Fibroblast of lung (primary cell): Measurements from ENCODE around the gene DIAPH3. TPM values are rescaled to one million over a fixed set of nuclear protein-coding genes. Genes with fewer than 3 reads are reported as not detected.

Source experiments
- DNase-seq, 2 donors: peaks; one replicate each; pipeline versions ENCODE4 v3.0.0 to v3.0.0-alpha.2; 2010; ENCODE audit warnings: low read depth in 2 of 2
- H2AFZ ChIP-seq: 2 replicates; pipeline ENCODE4 v1.5.1; 2012; ENCODE audit warnings: low read length, control low read depth, inconsistent platforms
- H3K27ac ChIP-seq: 2 replicates; pipeline ENCODE4 v1.5.1; 2011; ENCODE audit warnings: low read length, control low read depth; ENCODE audit not compliant: insufficient read depth
- H3K27me3 ChIP-seq: 2 replicates; pipeline ENCODE4 v1.5.1; 2011; ENCODE audit warnings: mild to moderate bottlenecking, low read length; ENCODE audit not compliant: control insufficient read depth, insufficient read depth
- H3K36me3 ChIP-seq: 2 replicates; pipeline ENCODE4 v1.5.1; 2011; ENCODE audit warnings: low read length; ENCODE audit not compliant: control insufficient read depth, insufficient read depth
- H3K4me1 ChIP-seq: 2 replicates; pipeline ENCODE4 v1.5.1; 2011; ENCODE audit warnings: low read length; ENCODE audit not compliant: control insufficient read depth, insufficient read depth; ENCODE audit errors: extremely low read depth
- H3K4me2 ChIP-seq: 2 replicates; pipeline ENCODE4 v1.5.1; 2011; ENCODE audit warnings: low read length, control low read depth; ENCODE audit not compliant: insufficient read depth; ENCODE audit errors: extremely low read depth
- H3K4me3 ChIP-seq, 4 experiments: fragments of 200-600 bp in 1 of 4; sonication (generic) in 1 of 4; replicated peaks in 1 of 4; 2 replicates each; pipeline ENCODE4 v1.5.1; 2011 to 2016; ENCODE audit warnings: low read length in 4 of 4, low read depth in 3 of 4, mild to moderate bottlenecking in 3 of 4, control low read depth in 2 of 4, inconsistent platforms in 1 of 4, mixed read lengths in 1 of 4; ENCODE audit not compliant: insufficient read depth in 1 of 4; ENCODE audit errors: control extremely low read depth in 1 of 4
- H3K79me2 ChIP-seq: 2 replicates; pipeline ENCODE4 v1.5.1; 2012; ENCODE audit warnings: mild to moderate bottlenecking, low read length, inconsistent platforms; ENCODE audit not compliant: control insufficient read depth, insufficient read depth
- H3K9ac ChIP-seq: 2 replicates; pipeline ENCODE4 v1.5.1; 2011; ENCODE audit warnings: mild to moderate bottlenecking, low read length, control low read depth; ENCODE audit not compliant: insufficient read depth
- H3K9me3 ChIP-seq: 2 replicates; pipeline ENCODE4 v1.5.1; 2012; ENCODE audit warnings: low read depth, low read length; ENCODE audit not compliant: control insufficient read depth, insufficient read depth
- H4K20me1 ChIP-seq: 2 replicates; pipeline ENCODE4 v1.5.1; 2011; ENCODE audit warnings: low read length; ENCODE audit not compliant: control insufficient read depth, insufficient read depth; ENCODE audit errors: extremely low read depth
- EZH2 ChIP-seq: IDR thresholded peaks from 2 replicates; pipeline ENCODE4 v1.5.1; 2012; ENCODE audit warnings: low read length, control low read depth, mild to moderate bottlenecking; ENCODE audit errors: missing control alignments
- polyA plus RNA-seq, 2 donors: library from polyadenylated mRNA; depleted of rRNA in 1 of 2; stranded (reverse) in 1 of 2; unstranded in 1 of 2; fragments of >200 nt; gene quantifications; 2 replicates each; pipeline ENCODE4 v1.2.1, GENCODE V29; 2011 to 2012; ENCODE audit warnings: missing spikeins in 1 of 2
- total RNA-seq: library from RNA; depleted of rRNA; stranded (reverse); fragments of >200 nt; gene quantifications from 2 replicates; pipeline ENCODE4 v1.2.1, GENCODE V29; 2014
- TF ChIP-seq, protein P1 (sequence below), 2 donors: IDR thresholded peaks in 1 of 2; conservative IDR thresholded peaks in 1 of 2; 1 replicate in 1 of 2; 2 replicates in 1 of 2; pipeline ENCODE4 v1.5.1; 2011 to 2012; ENCODE audit warnings: low read length in 2 of 2, control low read depth in 1 of 2, inconsistent platforms in 1 of 2, low read depth in 1 of 2, mild to moderate bottlenecking in 1 of 2

Gene DIAPH3
- total and polyA plus RNA-seq, 2 donors (not counting 1 experiment from before 2014, with no cell fraction given): 5.9 to 10.9 TPM

DNA sequence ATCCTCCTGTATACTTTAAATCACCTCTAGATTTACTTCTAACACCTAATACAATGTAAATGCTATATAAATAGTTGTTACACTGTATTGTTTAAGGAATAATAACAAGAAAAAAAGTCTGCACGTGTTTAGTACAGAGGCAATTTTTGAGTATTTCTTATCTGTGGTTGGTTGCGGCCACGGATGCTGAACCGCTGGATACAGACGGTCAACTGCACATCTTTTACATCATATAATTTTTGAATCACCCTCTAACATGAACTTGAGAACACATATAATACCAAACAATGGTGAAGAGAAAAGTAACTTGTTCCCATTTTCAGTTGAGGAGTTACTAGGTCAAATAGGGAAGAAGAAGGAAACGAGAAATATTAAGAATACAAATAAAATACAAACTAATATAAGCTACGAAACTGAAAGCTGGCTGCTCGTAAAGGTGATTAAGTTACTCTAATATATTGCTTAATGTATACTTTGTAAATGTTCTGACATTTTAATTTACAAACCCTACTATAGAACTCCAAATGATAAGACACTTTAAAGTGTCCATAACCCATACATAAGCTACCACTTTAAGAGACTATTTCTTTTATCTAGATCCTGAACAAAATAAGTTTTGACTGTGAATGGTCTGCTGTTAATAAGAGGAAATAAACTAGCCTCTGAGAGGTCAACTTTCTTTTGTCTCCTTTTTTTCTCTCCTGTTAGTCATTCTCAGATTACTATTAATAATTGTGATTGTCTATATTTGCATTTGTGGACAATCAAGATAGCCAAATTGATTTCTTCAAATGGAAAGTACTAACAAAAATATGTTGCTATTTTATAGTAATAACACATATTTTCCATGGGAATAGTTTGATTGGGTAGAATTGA lies 457.4 kb downstream of the DIAPH3 start:
- H3K79me2 ChIP-seq: no peaks in the 10 kb centered on the region
- H4K20me1 ChIP-seq: no peaks in the 10 kb centered on the region
- no peak overlapping the region for H3K4me2 ChIP-seq
- H3K4me3 ChIP-seq: no peak overlapping the region
- no peak overlapping the region for H3K9ac ChIP-seq
- H3K4me1 ChIP-seq: no peaks in the 10 kb centered on the region
- no peak for DNase-seq
- H3K27ac ChIP-seq: no peak overlapping the region
- no peak for TF ChIP-seq EZH2
- TF ChIP-seq, protein P1, sequence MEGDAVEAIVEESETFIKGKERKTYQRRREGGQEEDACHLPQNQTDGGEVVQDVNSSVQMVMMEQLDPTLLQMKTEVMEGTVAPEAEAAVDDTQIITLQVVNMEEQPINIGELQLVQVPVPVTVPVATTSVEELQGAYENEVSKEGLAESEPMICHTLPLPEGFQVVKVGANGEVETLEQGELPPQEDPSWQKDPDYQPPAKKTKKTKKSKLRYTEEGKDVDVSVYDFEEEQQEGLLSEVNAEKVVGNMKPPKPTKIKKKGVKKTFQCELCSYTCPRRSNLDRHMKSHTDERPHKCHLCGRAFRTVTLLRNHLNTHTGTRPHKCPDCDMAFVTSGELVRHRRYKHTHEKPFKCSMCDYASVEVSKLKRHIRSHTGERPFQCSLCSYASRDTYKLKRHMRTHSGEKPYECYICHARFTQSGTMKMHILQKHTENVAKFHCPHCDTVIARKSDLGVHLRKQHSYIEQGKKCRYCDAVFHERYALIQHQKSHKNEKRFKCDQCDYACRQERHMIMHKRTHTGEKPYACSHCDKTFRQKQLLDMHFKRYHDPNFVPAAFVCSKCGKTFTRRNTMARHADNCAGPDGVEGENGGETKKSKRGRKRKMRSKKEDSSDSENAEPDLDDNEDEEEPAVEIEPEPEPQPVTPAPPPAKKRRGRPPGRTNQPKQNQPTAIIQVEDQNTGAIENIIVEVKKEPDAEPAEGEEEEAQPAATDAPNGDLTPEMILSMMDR (conservative IDR thresholded peaks at IDR 0.05 in 1 of 2, IDR thresholded peaks at IDR 0.05 in 1 of 2; ENCODE audit: low read depth in 1 of 2, low read length in 2 of 2): no peak
- no peaks in the 10 kb centered on the region for H3K36me3 ChIP-seq
- H3K27me3 ChIP-seq: no peaks in the 10 kb centered on the region
- no peaks in the 10 kb centered on the region for H3K9me3 ChIP-seq
- no peak overlapping the region for H2AFZ ChIP-seq

DNA sequence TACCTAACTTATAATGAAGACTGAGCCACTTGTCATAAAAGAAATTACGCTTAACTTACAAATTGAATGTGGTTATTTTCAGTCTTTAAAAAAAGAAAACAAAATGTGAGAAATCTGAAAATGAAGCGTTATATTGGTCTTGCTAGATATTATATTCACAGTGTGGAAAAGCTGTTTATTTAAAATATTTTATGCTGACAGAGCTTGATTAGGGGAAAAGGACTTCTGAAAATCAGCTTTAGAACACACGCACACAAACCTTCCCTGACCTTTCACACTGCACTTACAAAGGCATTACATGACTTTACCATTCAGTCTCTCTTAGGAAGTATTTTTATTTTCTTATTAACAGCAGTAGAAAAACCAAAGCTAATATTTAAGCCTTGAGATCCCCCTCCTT lies 461.5 kb downstream of the DIAPH3 start:
- TF ChIP-seq EZH2: no peak
- TF ChIP-seq, protein P1 (conservative IDR thresholded peaks at IDR 0.05 in 1 of 2, IDR thresholded peaks at IDR 0.05 in 1 of 2; ENCODE audit: low read depth in 1 of 2, low read length in 2 of 2): no peak
- Histone ChIP-seq H3K36me3 (no peaks in the 10 kb centered on the region), H3K79me2 (no peaks in the 10 kb centered on the region), H3K4me3 (no peak overlapping the region), H3K27me3 (no peaks in the 10 kb centered on the region), H3K9ac (no peak overlapping the region), H3K9me3 (no peaks in the 10 kb centered on the region), H2AFZ (no peak overlapping the region), H3K4me1 (no peaks in the 10 kb centered on the region), H4K20me1 (no peaks in the 10 kb centered on the region), H3K4me2 (no peak overlapping the region), H3K27ac (no peak overlapping the region)
- no peak for DNase-seq

DNA sequence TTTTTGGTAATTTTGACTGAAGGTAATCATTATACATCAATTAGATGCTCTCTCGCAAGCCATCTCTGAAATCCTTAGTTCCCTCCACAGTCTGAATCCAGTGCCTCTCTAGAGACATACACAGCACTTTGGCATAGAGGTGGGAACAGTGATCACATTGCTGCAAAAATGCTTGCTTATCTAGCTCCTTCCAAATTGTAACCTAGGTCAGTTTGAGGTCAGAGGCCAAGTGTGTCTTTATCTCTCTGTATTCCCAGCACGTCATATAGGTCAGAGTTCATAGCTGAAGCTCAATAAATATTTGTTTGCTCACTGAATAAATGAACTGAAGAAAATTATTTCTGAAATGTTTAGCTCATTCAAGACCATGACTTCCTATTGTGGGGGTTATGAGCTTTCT lies 462.5 kb downstream of the DIAPH3 start:
- H4K20me1 ChIP-seq: no peaks in the 10 kb centered on the region
- no peak overlapping the region for H3K27ac ChIP-seq
- H3K36me3 ChIP-seq: no peaks in the 10 kb centered on the region
- DNase-seq: no peak
- no peak for TF ChIP-seq EZH2
- TF ChIP-seq, protein P1 (conservative IDR thresholded peaks at IDR 0.05 in 1 of 2, IDR thresholded peaks at IDR 0.05 in 1 of 2; ENCODE audit: low read depth in 1 of 2, low read length in 2 of 2): no peak
- H3K9ac ChIP-seq: no peak overlapping the region
- H3K4me3 ChIP-seq: no peak overlapping the region
- H3K79me2 ChIP-seq: no peaks in the 10 kb centered on the region
- H3K9me3 ChIP-seq: no peaks in the 10 kb centered on the region
- H2AFZ ChIP-seq: no peak overlapping the region
- H3K27me3 ChIP-seq: no peaks in the 10 kb centered on the region
- H3K4me2 ChIP-seq: no peak overlapping the region
- H3K4me1 ChIP-seq: no peaks in the 10 kb centered on the region
